Epithelial cell of proximal tubule (primary cell): Measurements from ENCODE around the gene SLC5A2. TPM values are rescaled to one million over a fixed set of nuclear protein-coding genes. Genes with fewer than 3 reads are reported as not detected.
A peak's percentile ranks its signal among the peaks of the same experiment; 100 is the strongest.

Experiments used
- DNase-seq: peaks from one replicate; pipeline ENCODE4 v3.0.0-alpha.2; 2011; ENCODE audit warnings: low read depth
- H3K4me3 ChIP-seq: 2 replicates; pipeline ENCODE4 v1.5.1; 2011; ENCODE audit warnings: low read depth, mild to moderate bottlenecking, low read length
- total RNA-seq: library from RNA; depleted of rRNA; stranded (reverse); fragments of >200 nt; gene quantifications from 2 replicates; pipeline ENCODE4 v1.2.3, GENCODE V29; 2015
- TF ChIP-seq, protein P1 (sequence below): conservative IDR thresholded peaks from 2 replicates; pipeline ENCODE4 v1.5.1; 2012; ENCODE audit warnings: low read depth, mild to moderate bottlenecking, low read length

The SLC5A2 gene
- total RNA-seq, 1 donor from 2014 or later: not detected

- TF ChIP-seq, protein P1, sequence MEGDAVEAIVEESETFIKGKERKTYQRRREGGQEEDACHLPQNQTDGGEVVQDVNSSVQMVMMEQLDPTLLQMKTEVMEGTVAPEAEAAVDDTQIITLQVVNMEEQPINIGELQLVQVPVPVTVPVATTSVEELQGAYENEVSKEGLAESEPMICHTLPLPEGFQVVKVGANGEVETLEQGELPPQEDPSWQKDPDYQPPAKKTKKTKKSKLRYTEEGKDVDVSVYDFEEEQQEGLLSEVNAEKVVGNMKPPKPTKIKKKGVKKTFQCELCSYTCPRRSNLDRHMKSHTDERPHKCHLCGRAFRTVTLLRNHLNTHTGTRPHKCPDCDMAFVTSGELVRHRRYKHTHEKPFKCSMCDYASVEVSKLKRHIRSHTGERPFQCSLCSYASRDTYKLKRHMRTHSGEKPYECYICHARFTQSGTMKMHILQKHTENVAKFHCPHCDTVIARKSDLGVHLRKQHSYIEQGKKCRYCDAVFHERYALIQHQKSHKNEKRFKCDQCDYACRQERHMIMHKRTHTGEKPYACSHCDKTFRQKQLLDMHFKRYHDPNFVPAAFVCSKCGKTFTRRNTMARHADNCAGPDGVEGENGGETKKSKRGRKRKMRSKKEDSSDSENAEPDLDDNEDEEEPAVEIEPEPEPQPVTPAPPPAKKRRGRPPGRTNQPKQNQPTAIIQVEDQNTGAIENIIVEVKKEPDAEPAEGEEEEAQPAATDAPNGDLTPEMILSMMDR: no peak
- peak overlapping the region; percentile 54 for H3K4me3 ChIP-seq
- DNase-seq: no peak
Measured at GRCh38 chr16:31487720-31488467, 5.0 kb downstream of the SLC5A2 start.

- H3K4me3 ChIP-seq: no peak overlapping the region
- DNase-seq: no peak
Measured at GRCh38 chr16:31488468-31489297, 5.8 kb downstream of the SLC5A2 start.

GRCh38 chr16:31489298-31489564 lies 6.3 kb downstream of the SLC5A2 start:
- no peak overlapping the region for H3K4me3 ChIP-seq
- TF ChIP-seq, protein P1: no peak
- no peak for DNase-seq

More at GRCh38 chr16:31488468-31489297, 5.8 kb downstream of the SLC5A2 start:
- TF ChIP-seq, protein P1: no peak

GRCh38 chr16:31489616-31490584 lies 7.0 kb downstream of the SLC5A2 start:
- TF ChIP-seq, protein P1: no peak
- no peak for DNase-seq
- no peak overlapping the region for H3K4me3 ChIP-seq

DNA sequence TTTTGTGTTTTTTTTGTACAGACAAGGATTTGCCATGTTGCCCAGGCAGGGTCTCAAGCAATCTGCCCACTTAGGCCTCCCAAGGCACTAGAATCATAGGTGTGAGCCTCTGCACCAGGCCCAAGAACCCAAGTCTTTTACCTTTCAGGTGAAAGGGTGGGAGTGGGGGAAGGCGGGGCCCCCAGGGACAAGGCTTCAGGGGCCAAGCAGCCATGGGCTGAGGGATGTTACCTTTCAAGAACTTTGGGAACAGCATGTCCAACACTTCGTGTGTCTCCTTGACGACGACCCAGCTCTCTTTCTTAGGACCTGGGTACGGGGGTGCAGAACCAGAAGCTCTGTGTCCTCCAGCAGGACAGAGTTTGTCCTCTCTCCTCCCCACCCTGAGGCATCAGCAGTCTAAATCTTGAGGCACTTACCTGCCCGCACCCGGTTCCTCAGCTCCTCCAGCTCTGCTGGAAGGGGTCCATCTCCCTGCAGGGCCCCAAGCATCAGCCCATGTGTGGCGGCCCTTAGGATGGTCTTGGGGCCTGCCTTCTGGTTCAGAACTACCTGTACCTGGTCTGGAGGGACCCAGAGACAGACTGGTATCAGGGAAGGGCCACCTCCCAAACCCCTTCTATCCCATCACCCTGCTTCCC lies 9.0 kb downstream of the SLC5A2 start:
- TF ChIP-seq, protein P1: no peak
- H3K4me3 ChIP-seq: no peak overlapping the region
- no peak for DNase-seq

DNA sequence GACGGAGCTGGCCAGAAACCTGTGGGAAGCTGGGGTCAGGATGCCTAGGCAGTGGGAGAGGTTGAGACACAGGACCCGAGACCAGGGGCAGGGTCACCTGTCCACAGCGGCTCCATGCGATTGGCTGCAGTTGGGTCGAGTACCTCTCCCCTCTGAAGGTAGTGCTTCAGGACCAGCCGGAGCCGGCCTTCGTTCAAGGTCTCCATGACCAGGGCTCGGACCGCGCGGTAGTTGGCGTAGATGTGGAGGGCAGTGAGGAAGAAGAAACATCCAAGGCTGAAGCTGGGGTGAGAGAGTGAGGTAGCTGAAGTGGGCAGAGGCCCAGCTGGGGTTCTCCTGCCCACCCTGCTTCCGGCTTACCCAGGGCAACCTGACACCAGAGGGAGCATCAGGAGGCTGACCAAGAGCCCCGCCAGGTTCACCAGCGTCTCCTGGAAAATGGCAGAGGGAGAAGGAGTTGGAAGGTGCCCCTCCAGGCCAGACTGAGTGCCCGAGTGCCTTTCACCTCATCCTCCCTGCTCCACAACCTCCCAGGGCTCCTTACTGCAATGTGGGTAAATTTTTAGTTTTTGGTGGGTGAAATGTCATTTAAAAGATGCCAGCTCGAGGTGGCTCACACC lies 10.7 kb downstream of the SLC5A2 start:
- TF ChIP-seq, protein P1: no peak
- H3K4me3 ChIP-seq: no peak overlapping the region
- no peak for DNase-seq
